ENCODE results near the gene CEP104.

The CEP104 gene

DNA sequence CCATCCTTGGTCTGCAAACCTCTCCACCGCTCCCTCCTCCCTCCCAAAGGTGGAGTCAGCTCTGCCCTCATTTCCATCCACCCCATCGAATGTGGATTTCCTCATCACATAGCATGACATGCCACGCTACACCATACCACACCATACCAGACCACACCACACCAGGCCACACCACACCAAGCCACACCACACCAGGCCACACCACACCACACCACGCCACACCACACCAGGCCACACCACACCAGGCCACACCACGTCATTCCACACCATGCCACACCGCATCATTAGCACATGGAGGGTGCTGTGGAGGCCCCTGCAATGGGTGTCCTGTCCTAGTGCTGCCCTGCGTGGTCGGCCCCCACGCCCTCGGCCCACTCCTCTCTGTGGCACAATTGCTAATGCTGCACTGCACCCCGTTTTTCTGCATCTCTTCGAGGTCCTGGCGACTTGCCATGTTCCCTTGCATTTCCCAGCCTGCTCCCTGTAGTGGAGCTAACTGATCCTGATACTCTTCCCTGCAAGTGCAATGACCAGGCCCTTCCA is 11.5 kb upstream of the CEP104 start:
- H3K9me3 Mint-ChIP-seq: peaks cover 5% of the 10 kb centered on the region
- H3K27ac Mint-ChIP-seq: peak overlapping the region; percentile 4
- peaks cover 25% of the 10 kb centered on the region for H3K36me3 Mint-ChIP-seq
- CTCF ChIA-PET: no interaction called here
- no peak for DNase-seq
- no peaks in the 10 kb centered on the region for H3K27me3 Mint-ChIP-seq
- H3K4me1 Mint-ChIP-seq: no peaks in the 10 kb centered on the region
- no peak overlapping the region for H3K4me3 Mint-ChIP-seq

DNA sequence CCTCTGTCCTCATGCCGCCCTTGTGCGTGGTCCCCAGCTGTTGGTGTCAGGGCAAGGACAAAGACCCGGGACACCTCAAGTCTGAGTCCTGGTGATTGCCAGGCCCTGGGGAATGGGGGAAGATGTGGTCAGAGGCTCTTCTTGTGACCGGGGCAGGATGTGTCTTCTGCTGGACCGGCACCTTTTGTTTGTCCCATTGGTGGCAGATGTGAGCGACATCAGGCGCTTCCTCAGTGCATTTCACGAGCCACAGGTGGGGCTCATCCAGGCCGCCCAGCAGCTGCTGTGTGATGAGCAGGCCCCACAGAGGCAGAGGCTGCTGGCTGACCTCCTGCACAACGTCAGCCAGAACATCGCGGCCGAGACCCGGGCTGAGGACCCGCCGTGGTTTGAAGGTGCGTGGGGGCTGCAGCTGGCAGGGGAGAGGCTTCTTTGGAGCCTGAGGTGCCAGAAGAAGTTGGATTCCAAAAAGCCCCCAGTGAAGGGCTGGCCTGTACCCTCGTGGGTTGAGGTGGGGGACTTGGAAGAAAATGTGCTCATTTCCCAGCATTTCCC is 8.7 kb upstream of the CEP104 start:
- CTCF ChIA-PET: no interaction called here
- peaks cover 5% of the 10 kb centered on the region for H3K9me3 Mint-ChIP-seq
- H3K27me3 Mint-ChIP-seq: no peaks in the 10 kb centered on the region
- peaks cover 18% of the 10 kb centered on the region for H3K36me3 Mint-ChIP-seq
- DNase-seq: no peak
- H3K27ac Mint-ChIP-seq: no peak overlapping the region
- no peak overlapping the region for H3K4me3 Mint-ChIP-seq
- no peaks in the 10 kb centered on the region for H3K4me1 Mint-ChIP-seq

DNA sequence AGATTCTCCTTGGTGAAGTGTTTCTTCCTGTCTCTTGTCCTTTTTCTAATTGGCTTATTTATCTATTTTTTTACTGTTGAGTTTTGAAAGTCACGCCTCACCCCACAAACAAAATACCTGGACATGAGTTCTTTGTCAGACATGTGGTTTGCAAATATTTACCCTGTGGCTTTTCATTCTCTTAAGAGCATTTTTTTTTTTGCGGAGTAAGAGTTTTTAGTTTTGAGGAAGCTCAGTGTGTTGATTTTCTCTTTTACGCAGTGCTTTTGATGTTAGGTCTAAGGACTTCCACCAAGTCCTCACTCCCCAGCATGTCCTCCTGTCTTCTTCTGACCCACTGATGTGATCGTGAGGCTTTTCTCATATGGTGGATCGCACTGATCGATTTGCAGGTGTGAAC is 7.9 kb upstream of the CEP104 start:
- Mint-ChIP-seq H3K9me3 (peaks cover 5% of the 10 kb centered on the region), H3K4me3 (no peak overlapping the region), H3K36me3 (peaks cover 17% of the 10 kb centered on the region), H3K27ac (no peak overlapping the region), H3K27me3 (no peaks in the 10 kb centered on the region), H3K4me1 (no peaks in the 10 kb centered on the region)
- DNase-seq: no peak
- CTCF ChIA-PET: no interaction called here

DNA sequence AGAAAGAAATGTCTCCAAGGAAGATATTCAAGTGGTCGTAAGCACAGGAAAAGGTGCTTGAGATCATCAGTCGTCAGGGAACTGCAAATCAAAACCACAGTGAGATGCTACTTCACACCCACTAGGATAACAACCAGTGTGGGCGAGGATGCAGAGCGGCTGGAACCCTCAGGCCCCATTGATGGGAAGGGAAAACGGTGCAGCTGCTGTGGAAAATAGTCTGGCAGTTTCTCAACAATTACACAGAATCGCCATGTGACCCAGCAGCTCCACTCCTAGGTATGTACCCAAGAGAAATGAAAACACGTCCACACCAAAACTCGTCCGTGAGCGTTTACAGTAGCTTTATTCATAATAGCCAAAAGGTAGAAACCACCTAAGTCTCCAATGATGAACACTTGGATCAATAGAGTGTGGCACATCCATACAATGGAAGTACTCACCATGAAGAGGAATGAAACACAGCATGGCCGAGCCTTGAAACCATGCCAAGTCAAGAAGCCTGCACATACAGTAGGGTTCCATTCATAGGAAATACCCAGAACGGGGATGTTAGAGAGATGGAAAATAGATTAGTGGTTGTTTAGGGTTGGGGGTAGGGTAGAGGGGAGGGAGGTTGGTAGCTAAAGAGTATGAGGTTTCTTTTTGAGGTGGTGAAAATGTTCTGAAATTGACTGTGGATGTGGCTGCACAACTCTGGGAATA is 6.4 kb upstream of the CEP104 start:
- CTCF ChIA-PET: no interaction called here
- Mint-ChIP-seq H3K4me1 (peaks cover 9% of the 10 kb centered on the region), H3K27ac (no peak overlapping the region), H3K27me3 (no peaks in the 10 kb centered on the region), H3K4me3 (no peak overlapping the region), H3K36me3 (peaks cover 11% of the 10 kb centered on the region), H3K9me3 (peaks cover under 1% of the 10 kb centered on the region)
- no peak for DNase-seq

DNA sequence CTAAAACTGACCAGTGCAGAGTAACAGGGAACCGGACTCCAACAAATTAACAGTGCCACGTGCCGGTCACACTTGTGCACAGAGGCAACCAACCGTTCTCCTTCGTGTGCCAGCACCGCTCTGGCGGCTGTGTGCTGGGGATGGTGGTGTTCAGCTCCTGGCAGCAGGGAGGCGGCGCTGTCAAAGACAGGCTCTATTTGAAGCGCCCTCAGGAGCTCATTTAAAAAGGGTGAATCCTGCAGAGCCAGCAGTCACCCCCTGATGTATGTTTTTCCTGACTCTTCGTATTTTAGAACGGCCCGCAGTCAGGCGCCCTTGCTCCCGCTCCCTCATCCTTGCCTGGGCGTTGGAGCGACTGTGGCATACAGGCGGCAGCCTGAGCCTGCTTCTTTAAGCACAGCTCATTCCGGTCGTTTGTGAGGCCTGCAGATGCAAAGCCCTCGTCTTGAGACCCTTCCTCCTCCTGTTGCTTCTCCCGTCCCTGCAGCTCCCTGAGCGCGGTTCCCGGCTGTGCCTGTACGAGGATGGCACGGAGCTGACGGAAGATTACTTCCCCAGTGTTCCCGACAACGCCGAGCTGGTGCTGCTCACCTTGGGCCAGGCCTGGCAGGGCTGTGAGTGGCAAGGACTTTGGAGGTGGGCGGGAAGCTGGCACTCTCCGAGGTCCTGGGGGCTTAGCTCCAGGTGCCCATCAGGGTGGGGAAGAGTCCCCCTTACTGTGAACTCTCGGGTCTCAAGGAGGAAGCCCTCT is 1.4 kb upstream of the CEP104 start:
- Mint-ChIP-seq H3K27ac (peak overlapping the region; percentile 71), H3K9me3 (no peaks in the 10 kb centered on the region), H3K27me3 (no peaks in the 10 kb centered on the region), H3K4me1 (peaks cover 34% of the 10 kb centered on the region), H3K4me3 (peak overlapping the region; percentile 97), H3K36me3 (peaks cover 3% of the 10 kb centered on the region)
- CTCF ChIA-PET: interaction anchor here (0.6 to 3.2 kb wide), 7 partner anchors 12 to 64 kb away, joined by 3 to 15 read pairs (median 5); partner anchors contain the start of gene C1orf174
- DNase-seq: peak; percentile 50

DNA sequence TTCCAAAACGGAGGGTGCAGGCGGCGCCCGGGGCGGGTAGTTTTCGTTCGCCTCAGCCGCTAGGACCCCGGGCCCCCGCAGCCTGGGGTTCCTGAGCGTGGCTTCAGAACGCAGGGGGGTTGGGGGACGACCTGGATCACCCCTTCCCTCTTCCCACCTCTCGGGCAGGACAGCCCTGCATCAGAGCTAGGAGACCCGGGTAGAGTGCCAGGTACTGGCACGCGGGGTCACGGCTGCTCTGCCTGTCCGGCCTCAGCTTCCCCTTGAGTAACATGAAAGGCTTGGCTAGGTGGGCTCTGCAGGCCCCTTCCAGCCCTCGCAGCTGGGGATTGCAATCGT is 749 bp upstream of the CEP104 start:
- no peak for DNase-seq
- no peaks in the 10 kb centered on the region for H3K9me3 Mint-ChIP-seq
- CTCF ChIA-PET: interaction anchor here (0.8 to 3.2 kb wide), 8 partner anchors 11 to 64 kb away, joined by 3 to 15 read pairs (median 5); partner anchors contain the start of gene C1orf174
- H3K27me3 Mint-ChIP-seq: no peaks in the 10 kb centered on the region
- peak overlapping the region; percentile 71 for H3K27ac Mint-ChIP-seq
- peak overlapping the region; percentile 97 for H3K4me3 Mint-ChIP-seq
- H3K4me1 Mint-ChIP-seq: peaks cover 34% of the 10 kb centered on the region
- H3K36me3 Mint-ChIP-seq: peaks cover 3% of the 10 kb centered on the region

DNA sequence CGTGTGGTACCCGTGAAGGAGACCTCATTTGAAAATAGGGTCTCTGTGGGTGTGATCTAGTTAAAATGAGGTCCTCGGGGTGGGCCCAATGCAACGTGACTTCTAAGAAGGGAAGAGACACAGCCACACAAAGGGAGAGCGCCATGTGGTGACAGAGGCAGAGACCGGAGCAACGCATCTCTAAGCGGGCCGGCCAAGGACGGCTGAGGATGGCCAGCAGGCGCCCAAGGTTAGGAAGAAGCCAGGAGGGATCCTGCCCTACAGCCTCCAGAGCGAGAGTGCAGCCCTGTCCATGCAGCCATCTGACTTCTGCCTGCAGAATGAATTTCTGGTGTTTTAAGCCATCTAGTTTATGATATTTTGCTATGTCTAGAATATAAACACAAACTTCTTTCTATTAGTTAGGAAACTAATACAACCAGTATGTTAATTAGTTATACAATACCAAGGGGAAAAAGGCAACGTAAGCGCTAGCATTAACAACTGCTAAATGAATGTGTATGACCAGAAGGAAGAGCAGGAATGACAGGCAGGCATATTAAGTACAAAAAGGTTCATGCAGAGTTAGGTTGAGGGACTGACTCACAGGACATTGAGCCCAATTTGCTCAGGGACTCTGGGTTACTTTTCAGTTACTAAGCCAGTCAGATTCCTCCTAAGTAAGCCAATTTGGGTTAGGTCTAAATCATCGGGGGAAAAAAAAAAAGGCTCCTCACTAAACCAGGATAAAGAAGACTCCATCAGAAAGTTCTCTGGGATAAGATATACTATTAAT is 4.1 kb downstream of the CEP104 start:
- H3K27ac Mint-ChIP-seq: no peak overlapping the region
- H3K36me3 Mint-ChIP-seq: peaks cover 10% of the 10 kb centered on the region
- no peaks in the 10 kb centered on the region for H3K9me3 Mint-ChIP-seq
- peaks cover 21% of the 10 kb centered on the region for H3K4me1 Mint-ChIP-seq
- no peak overlapping the region for H3K4me3 Mint-ChIP-seq
- CTCF ChIA-PET: no interaction called here
- no peak for DNase-seq
- no peaks in the 10 kb centered on the region for H3K27me3 Mint-ChIP-seq

DNA sequence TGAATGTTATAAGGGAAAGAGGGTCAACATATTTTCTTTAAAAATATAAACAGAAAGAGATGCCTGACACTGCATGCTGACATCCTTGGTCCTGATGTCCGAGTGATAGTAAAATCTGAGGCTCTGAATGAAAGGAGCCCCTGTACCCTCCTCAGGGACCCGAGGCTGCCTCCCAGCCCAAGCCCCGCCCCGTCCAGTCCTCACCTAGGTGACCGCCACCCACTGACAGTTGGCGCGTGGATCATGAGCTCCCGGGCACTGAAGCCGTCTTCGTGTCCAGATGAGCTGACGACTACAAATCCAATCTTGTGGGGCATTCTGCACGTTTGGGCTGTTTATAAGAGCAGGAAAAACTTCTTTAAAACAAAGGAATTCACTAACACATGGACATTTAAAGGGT is 4.9 kb downstream of the CEP104 start:
- no peaks in the 10 kb centered on the region for H3K27me3 Mint-ChIP-seq
- peaks cover 18% of the 10 kb centered on the region for H3K4me1 Mint-ChIP-seq
- no peak overlapping the region for H3K4me3 Mint-ChIP-seq
- H3K27ac Mint-ChIP-seq: no peak overlapping the region
- CTCF ChIA-PET: no interaction called here
- no peaks in the 10 kb centered on the region for H3K9me3 Mint-ChIP-seq
- no peak for DNase-seq
- peaks cover 16% of the 10 kb centered on the region for H3K36me3 Mint-ChIP-seq

DNA sequence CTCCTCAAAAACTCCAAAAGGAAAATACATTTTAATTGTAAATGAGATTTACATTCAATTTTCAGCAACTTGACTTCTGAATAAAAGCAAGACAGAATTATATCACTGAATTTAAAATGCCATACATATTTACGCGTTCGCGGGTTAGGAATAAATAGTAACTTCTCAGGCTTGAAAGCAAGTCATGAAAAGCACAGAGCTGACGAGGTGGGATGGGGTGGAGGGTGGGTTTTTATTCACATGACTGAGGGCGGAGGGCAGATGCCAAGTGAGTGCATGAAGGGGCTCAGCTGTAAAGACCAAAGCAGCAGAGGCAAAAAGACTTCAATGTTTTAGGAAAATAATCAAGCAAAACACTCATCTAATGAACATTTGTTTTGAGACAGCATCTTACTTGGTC is 5.7 kb downstream of the CEP104 start:
- Mint-ChIP-seq H3K27ac (no peak overlapping the region), H3K4me3 (no peak overlapping the region), H3K36me3 (peaks cover 19% of the 10 kb centered on the region), H3K9me3 (no peaks in the 10 kb centered on the region), H3K4me1 (peaks cover 16% of the 10 kb centered on the region), H3K27me3 (no peaks in the 10 kb centered on the region)
- CTCF ChIA-PET: no interaction called here
- no peak for DNase-seq

DNA sequence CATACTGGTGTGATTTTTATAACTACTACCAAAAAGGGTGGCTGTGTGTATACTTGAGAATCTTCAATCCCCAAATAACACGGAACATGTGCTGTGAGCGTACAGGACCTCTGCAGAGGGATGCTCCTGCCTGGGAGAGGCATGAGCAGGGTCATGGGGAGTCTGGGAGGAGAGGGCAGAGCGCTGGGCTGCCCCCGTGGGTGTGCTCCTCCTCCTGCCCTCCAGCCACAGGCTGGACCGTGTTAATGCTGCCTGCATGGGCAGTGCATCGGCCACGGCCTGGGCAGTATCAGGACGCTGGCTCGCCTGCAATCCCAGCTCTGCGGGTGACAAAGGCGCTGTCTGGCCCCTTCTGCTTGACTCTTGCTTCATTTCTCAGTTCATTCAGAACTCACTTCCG is 6.2 kb downstream of the CEP104 start:
- Mint-ChIP-seq H3K36me3 (peaks cover 19% of the 10 kb centered on the region), H3K4me3 (no peak overlapping the region), H3K27ac (no peak overlapping the region), H3K4me1 (peaks cover 12% of the 10 kb centered on the region), H3K9me3 (no peaks in the 10 kb centered on the region), H3K27me3 (no peaks in the 10 kb centered on the region)
- CTCF ChIA-PET: no interaction called here
- DNase-seq: no peak

DNA sequence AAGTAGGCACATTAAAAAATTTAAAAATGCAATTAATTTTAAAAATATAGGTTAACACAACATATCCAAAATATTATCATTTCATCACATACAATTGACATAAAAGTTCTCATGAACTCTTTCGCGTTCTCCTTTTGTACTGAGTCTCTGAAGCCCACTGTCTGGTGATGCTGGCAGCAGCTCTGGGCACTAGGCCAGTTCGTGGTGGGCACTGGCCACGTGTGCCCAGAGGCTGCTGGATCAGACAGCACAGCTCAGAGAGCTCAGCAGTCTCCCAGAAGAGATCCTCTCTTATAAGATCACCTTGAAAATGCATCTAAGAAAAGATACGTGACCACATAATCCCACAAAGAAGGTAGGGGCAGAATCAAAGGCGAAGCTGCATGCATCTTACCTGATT is 9.9 kb downstream of the CEP104 start:
- CTCF ChIA-PET: interaction anchor here (0.8 to 1.3 kb wide), 2 partner anchors 11 to 50 kb away, joined by 3 to 5 read pairs; partner anchors contain the start of gene DFFB
- H3K9me3 Mint-ChIP-seq: no peaks in the 10 kb centered on the region
- no peak overlapping the region for H3K27ac Mint-ChIP-seq
- H3K36me3 Mint-ChIP-seq: peaks cover 35% of the 10 kb centered on the region
- H3K4me1 Mint-ChIP-seq: no peaks in the 10 kb centered on the region
- H3K27me3 Mint-ChIP-seq: no peaks in the 10 kb centered on the region
- DNase-seq: no peak
- H3K4me3 Mint-ChIP-seq: no peak overlapping the region

DNA sequence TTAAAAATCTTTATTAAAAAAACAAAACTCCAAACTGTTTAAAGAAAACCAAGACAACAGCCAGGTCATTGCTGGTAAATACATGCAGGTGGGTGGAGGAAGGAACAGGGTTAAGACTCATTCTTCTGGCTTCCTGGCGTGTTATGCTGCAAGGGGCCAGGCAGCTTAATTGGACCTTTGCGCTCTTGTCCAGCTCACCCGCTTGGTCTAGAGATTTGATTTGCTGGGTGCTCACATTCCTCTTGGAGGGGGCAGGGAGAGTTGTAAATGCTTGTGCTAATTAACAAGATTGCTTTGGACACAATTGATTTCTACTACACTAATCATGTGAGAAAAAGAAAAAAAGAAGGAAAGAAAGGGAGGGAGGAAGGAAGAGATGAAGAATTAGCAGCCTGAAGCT is 10.5 kb downstream of the CEP104 start:
- Mint-ChIP-seq H3K4me3 (no peak overlapping the region), H3K36me3 (peaks cover 39% of the 10 kb centered on the region), H3K9me3 (no peaks in the 10 kb centered on the region), H3K27me3 (no peaks in the 10 kb centered on the region), H3K4me1 (no peaks in the 10 kb centered on the region), H3K27ac (no peak overlapping the region)
- DNase-seq: no peak
- CTCF ChIA-PET: interaction anchor here (1.1 to 1.3 kb wide), 2 partner anchors 11 to 45 kb away, joined by 3 to 5 read pairs; partner anchors contain the start of gene DFFB

DNA sequence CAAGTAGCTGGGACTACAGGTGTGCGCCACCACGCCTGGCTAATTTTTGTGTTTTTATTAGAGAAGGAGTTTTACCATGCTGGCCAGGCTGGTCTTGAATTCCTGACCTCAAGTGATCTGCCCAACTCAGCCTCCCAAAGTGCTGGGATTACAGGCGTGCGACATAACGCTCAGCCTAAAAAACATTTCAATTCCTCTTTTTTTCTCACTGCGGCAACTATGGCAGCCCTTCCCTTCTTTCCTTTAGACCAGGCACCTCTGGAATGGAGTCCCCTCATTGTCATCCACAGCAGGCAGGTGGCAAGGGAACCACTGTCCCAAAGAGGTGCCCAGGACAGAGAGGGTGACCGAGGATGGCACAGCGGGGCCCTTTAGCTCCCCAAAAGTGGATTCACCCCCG is 14.1 kb downstream of the CEP104 start:
- H3K4me3 Mint-ChIP-seq: no peak overlapping the region
- no peaks in the 10 kb centered on the region for H3K27me3 Mint-ChIP-seq
- H3K27ac Mint-ChIP-seq: no peak overlapping the region
- H3K9me3 Mint-ChIP-seq: peaks cover 2% of the 10 kb centered on the region
- no peak for DNase-seq
- no peaks in the 10 kb centered on the region for H3K4me1 Mint-ChIP-seq
- CTCF ChIA-PET: no interaction called here
- H3K36me3 Mint-ChIP-seq: peaks cover 55% of the 10 kb centered on the region

DNA sequence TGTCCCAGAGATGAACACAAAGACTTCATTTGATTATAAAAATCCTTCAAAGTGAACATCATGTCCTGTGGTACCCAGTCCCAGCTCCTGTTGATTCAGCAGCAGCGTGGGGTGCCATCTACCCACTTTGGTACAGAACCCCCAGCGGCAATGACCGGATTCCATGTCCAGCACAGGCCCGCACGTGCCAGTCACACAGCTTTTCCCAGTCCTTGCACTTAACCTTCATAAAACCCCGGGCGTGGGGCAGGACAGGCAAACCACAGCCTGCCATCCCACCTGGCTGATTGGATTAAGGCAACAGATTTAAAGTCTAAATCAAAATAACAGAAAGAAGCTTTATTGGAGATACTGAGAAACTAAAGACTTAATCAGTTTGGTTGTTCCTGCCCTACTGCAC is 15.5 kb downstream of the CEP104 start:
- H3K4me1 Mint-ChIP-seq: no peaks in the 10 kb centered on the region
- DNase-seq: no peak
- H3K4me3 Mint-ChIP-seq: no peak overlapping the region
- no peaks in the 10 kb centered on the region for H3K27me3 Mint-ChIP-seq
- CTCF ChIA-PET: no interaction called here
- peaks cover 9% of the 10 kb centered on the region for H3K9me3 Mint-ChIP-seq
- peaks cover 59% of the 10 kb centered on the region for H3K36me3 Mint-ChIP-seq
- no peak overlapping the region for H3K27ac Mint-ChIP-seq

Data from activated naive CD4-positive, alpha-beta T cell treated with anti-CD3 and anti-CD28 coated beads, Interleukin-2, amount 10 ng/mL, durations not matched to agents 7 days and 5 days (primary cell).